ENCODE results near the gene TMC5. TPM values are rescaled to one million over a fixed set of nuclear protein-coding genes. Genes with fewer than 3 reads are reported as not detected.
"Not testable (repeated sequence)": the region's sequence is repeated elsewhere in the genome, so short reads cannot be mapped to it uniquely, and the experiment has no call there.

TMC5 gene
- polyA plus RNA-seq, 1 donor from 2014 or later, result not detected

GRCh38 chr16:19543278-19543996 lies 125.8 kb downstream of the TMC5 start:
- not testable (repeated sequence) for H3K4me3 Mint-ChIP-seq, H3K27ac Mint-ChIP-seq, H3K9me3 Mint-ChIP-seq, H3K27me3 Mint-ChIP-seq, H3K4me1 Mint-ChIP-seq
- H3K36me3 Mint-ChIP-seq, result peaks cover 21% of the 10 kb centered on the region

DNA sequence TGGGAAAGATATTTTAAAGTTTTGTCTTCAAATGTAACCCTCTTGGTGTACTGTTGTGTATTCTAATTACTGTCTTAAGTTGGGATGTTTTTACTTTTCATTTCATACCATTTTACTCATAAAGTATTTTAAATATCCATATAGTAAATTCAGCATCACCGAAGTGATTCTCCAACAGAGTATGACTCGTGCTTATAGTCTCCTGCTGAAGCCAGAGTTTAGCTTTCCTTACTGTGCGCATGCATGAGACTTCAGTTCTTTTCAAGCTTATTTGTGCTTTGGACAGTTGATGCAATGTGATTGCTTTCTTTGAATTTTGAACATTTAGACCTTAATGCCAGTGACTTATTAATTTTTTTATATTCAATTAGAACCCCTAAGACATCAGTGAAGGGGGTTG lies 130.5 kb downstream of the TMC5 start:
- no peaks in the 10 kb centered on the region for H3K9me3 Mint-ChIP-seq
- peaks cover 13% of the 10 kb centered on the region for H3K36me3 Mint-ChIP-seq
- no peaks in the 10 kb centered on the region for H3K27me3 Mint-ChIP-seq
- H3K27ac Mint-ChIP-seq, result no peak overlapping the region
- no peaks in the 10 kb centered on the region for H3K4me1 Mint-ChIP-seq
- H3K4me3 Mint-ChIP-seq, result no peak overlapping the region

Other genes with a start within 250 kb of the TMC5 start
- gene SYT17, start 249.6 kb upstream of the TMC5 start, polyA plus RNA-seq, result 3.2 TPM
- gene CLEC19A, start 132.2 kb upstream of the TMC5 start, polyA plus RNA-seq, result not detected
- 28.4 TPM for gene GDE1, start 104.2 kb downstream of the TMC5 start, polyA plus RNA-seq
- gene CCP110, start 106.1 kb downstream of the TMC5 start, polyA plus RNA-seq, result 6.1 TPM
- 38.2 TPM for gene VPS35L, start 137.8 kb downstream of the TMC5 start, polyA plus RNA-seq